GM23248 (cell line): Measurements from ENCODE around the gene DHX30. TPM values are rescaled to one million over a fixed set of nuclear protein-coding genes. Genes with fewer than 3 reads are reported as not detected.
"Not testable (repeated sequence)": the region's sequence is repeated elsewhere in the genome, so short reads cannot be mapped to it uniquely, and the experiment has no call there.

Source experiments
- DNase-seq: peaks from one replicate; pipeline ENCODE4 v3.0.0-alpha.2; 2015
- H2AFZ ChIP-seq: fragments of 200-600 bp; sonication (generic); 2 replicates; pipeline ENCODE4 v1.6.1; 2016; ENCODE audit warnings: antibody characterized with exemption
- H3F3A ChIP-seq: fragments of 200-600 bp; sonication (generic); 2 replicates; pipeline ENCODE4 v1.6.1; 2016; ENCODE audit warnings: mild to moderate bottlenecking, antibody characterized with exemption, mixed run types; ENCODE audit not compliant: insufficient read depth
- H3K27ac ChIP-seq: fragments of 200-600 bp; sonication (generic); 2 replicates; pipeline ENCODE4 v1.5.1; 2016; ENCODE audit warnings: mild to moderate bottlenecking
- H3K27me3 ChIP-seq: fragments of 200-600 bp; sonication (generic); replicated peaks from 2 replicates; pipeline ENCODE4 v1.6.1; 2016; ENCODE audit warnings: mild to moderate bottlenecking; ENCODE audit not compliant: insufficient read depth
- H3K36me3 ChIP-seq: fragments of 200-600 bp; sonication (generic); 2 replicates; pipeline ENCODE4 v1.6.1; 2016; ENCODE audit warnings: low read depth, mild to moderate bottlenecking
- H3K4me1 ChIP-seq: fragments of 200-600 bp; sonication (generic); 2 replicates; pipeline ENCODE4 v1.6.1; 2016; ENCODE audit warnings: mild to moderate bottlenecking; ENCODE audit not compliant: insufficient read depth
- H3K4me2 ChIP-seq: fragments of 200-600 bp; sonication (generic); one replicate; pipeline ENCODE4 v1.6.1; 2016; ENCODE audit warnings: mild to moderate bottlenecking; ENCODE audit not compliant: unreplicated experiment
- H3K4me3 ChIP-seq: fragments of 200-600 bp; sonication (generic); 2 replicates; pipeline ENCODE4 v1.5.1; 2016; ENCODE audit warnings: mild to moderate bottlenecking
- H3K79me2 ChIP-seq: fragments of 200-600 bp; sonication (generic); 2 replicates; pipeline ENCODE4 v1.6.1; 2016; ENCODE audit warnings: mild to moderate bottlenecking; ENCODE audit not compliant: insufficient read depth
- H3K9ac ChIP-seq: fragments of 200-600 bp; sonication (generic); 2 replicates; pipeline ENCODE4 v1.6.1; 2016; ENCODE audit warnings: mild to moderate bottlenecking
- H3K9me2 ChIP-seq: fragments of 200-600 bp; sonication (generic); 2 replicates; pipeline ENCODE4 v1.6.1; 2016; ENCODE audit warnings: mixed run types, mild to moderate bottlenecking, moderate library complexity; ENCODE audit not compliant: insufficient read depth
- H3K9me3 ChIP-seq: fragments of 200-600 bp; sonication (generic); one replicate; pipeline ENCODE4 v1.6.1; 2017; ENCODE audit warnings: low read depth
- H4K20me1 ChIP-seq: fragments of 200-600 bp; sonication (generic); 2 replicates; pipeline ENCODE4 v1.6.0; 2016; ENCODE audit not compliant: insufficient read depth
- EZH2 ChIP-seq: fragments of 200-600 bp; sonication (generic); IDR thresholded peaks from 2 replicates; pipeline ENCODE4 v1.6.1; 2018; ENCODE audit warnings: antibody characterized with exemption, mild to moderate bottlenecking; ENCODE audit not compliant: insufficient read depth, poor library complexity, severe bottlenecking
- EZH2phosphoT487 ChIP-seq: fragments of 200-600 bp; sonication (generic); IDR thresholded peaks from 2 replicates; pipeline ENCODE4 v1.6.1; 2018; ENCODE audit warnings: antibody characterized with exemption, moderate library complexity, mild to moderate bottlenecking, low read depth; ENCODE audit not compliant: insufficient read depth
- WGBS, 2 experiments: methylation state at CpG; one replicate each; pipeline ENCODE4 v1.1.6; 2015 to 2017; ENCODE audit warnings: low lambda C conversion rate in 2 of 2, low coverage in 1 of 2; ENCODE audit errors: missing lambda C conversion rate in 2 of 2; 5-methylcytosine and 5-hydroxymethylcytosine counted together
- in situ Hi-C: fragments of 300-500 bp; cut with MboI; formaldehyde crosslinking; loops from 2 replicates; pipeline ENCODE4 v1.15.0; 2020
- polyA plus RNA-seq: library from polyadenylated mRNA; unstranded; fragments of >200 nt; fragmentation: Nextera tagmentation; extraction: Ambion mirVana; gene quantifications from 2 replicates; pipeline ENCODE4 v1.2.1, GENCODE V29; 2016
- total RNA-seq: library from RNA; depleted of rRNA; stranded (reverse); fragments of >200 nt; shearing (Covaris generic); gene quantifications from 2 replicates; pipeline ENCODE4 v1.2.3, GENCODE V29; 2014; rRNA removed

Gene DHX30, protein sequence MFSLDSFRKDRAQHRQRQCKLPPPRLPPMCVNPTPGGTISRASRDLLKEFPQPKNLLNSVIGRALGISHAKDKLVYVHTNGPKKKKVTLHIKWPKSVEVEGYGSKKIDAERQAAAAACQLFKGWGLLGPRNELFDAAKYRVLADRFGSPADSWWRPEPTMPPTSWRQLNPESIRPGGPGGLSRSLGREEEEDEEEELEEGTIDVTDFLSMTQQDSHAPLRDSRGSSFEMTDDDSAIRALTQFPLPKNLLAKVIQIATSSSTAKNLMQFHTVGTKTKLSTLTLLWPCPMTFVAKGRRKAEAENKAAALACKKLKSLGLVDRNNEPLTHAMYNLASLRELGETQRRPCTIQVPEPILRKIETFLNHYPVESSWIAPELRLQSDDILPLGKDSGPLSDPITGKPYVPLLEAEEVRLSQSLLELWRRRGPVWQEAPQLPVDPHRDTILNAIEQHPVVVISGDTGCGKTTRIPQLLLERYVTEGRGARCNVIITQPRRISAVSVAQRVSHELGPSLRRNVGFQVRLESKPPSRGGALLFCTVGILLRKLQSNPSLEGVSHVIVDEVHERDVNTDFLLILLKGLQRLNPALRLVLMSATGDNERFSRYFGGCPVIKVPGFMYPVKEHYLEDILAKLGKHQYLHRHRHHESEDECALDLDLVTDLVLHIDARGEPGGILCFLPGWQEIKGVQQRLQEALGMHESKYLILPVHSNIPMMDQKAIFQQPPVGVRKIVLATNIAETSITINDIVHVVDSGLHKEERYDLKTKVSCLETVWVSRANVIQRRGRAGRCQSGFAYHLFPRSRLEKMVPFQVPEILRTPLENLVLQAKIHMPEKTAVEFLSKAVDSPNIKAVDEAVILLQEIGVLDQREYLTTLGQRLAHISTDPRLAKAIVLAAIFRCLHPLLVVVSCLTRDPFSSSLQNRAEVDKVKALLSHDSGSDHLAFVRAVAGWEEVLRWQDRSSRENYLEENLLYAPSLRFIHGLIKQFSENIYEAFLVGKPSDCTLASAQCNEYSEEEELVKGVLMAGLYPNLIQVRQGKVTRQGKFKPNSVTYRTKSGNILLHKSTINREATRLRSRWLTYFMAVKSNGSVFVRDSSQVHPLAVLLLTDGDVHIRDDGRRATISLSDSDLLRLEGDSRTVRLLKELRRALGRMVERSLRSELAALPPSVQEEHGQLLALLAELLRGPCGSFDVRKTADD
- total RNA-seq (65.8 and 70.3 TPM in 2 replicates), polyA plus RNA-seq (42.9 and 44.1 TPM in 2 replicates)

DNA sequence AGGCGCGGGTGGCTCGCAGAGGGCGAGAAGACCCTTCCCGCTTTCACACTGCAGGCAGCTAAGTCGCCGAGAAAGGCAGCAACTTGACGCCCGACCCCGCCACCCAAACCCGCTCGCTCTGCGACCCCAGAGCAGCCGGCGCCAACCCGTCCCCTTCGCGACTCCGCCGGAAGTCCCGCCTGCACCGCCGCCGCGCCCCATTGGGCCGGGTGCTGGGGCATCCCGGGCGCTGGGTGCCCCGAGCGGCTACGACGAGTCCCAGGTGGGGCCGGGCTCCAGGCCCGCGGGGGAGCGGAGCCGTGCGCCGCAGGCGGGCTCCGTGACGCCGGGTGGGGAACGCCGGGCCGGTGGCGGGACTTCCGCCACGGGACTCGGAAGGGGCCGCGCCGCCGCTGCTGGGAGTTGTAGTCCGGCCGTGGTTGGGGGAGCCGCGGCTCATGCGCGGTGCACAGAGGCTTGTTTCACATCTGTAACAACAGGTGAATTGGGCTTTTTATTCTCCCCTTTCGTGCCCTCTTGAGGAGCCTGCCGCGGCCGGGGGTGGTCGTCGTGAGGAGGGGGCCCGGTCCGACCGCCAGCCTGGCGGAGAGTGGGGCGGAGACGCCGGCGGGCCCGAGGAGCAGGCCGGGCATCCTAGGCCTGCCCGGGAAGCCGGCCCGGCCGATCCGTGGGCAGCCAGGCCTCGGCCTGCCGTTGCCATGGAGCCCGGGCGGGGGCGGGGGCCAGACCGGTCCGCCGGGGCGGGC, at the start of gene DHX30:
Gene DHX30, plus strand, starts transcription at position 405 of the 746 bp plus-strand sequence. CDS start 7,546 bp downstream, outside the sequence.
- H3F3A ChIP-seq, result peaks cover 16% of the 10 kb centered on the region; the same call in 1 of the 2 replicates
- H3K36me3 ChIP-seq, result peaks cover 3% of the 10 kb centered on the region; the same call in 1 of the 2 replicates
- peak within 1 kb of the TSS; percentile 99 for H3K4me2 ChIP-seq
- in situ Hi-C loops, result no loop called here
- no peaks in the 10 kb centered on the region for H4K20me1 ChIP-seq
- H3K4me1 ChIP-seq, result peaks cover 20% of the 10 kb centered on the region
- H3K9me2 ChIP-seq, result no peaks in the 10 kb centered on the region
- peak within 1 kb of the TSS; percentile 78 for H3K27ac ChIP-seq
- peaks cover 25% of the 10 kb centered on the region for H3K79me2 ChIP-seq
- peak within 1 kb of the TSS; percentile 87 for H3K4me3 ChIP-seq
- WGBS, 2 experiments, result 2% methylated on average over 46 to 86 of the region's 90 CpGs
- H3K9ac ChIP-seq, result peak within 1 kb of the TSS; percentile 88
- no peaks in the 10 kb centered on the region for H3K27me3 ChIP-seq
- no peak for TF ChIP-seq EZH2
- no peak for TF ChIP-seq EZH2phosphoT487
- DNase-seq, result peak; percentile 95
- H2AFZ ChIP-seq, result peak within 1 kb of the TSS; percentile 90
- H3K9me3 ChIP-seq, result no peaks in the 10 kb centered on the region

DNA sequence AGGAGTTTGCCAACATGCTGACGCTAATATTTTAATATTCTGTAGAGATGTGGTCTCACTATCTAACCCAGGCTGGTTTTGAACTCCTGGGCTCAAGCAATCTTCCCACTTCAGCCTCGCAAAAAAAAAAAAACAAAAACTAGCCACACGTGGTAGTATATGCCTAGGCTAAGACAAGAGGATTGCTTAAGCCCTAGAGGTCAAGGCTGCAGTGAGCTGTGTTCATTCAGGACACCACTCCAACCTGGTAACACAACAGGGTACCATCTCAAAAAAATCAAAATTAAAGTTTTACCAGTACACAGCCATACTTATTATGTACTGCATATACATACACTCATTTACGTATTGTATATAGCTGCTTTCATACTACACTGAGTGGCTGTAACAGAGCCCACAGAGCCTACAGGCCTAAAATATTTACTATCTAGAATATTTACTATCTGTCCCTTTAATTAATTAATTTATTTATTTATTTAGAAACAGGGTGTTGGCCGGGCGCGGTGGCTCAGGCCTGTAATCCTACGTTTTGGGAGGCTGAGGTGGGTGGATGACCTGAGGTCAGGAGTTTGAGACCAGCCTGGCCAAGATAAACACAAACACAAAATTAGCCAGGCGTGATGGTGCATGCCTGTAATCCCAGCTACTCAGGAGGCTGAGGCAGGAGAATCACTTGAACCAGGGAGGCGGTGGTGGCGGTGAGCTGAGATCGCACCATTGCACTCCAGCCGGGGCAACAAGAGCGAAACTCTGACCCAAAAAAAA, 44.5 kb upstream of the DHX30 start:
- WGBS, 2 experiments, result 87 to 91% methylated on average over 11 to 14 of the region's 14 CpGs
- H3K4me1 ChIP-seq, result 0 out of 2 replicates have a peak, but pooled peaks cover 5% of the 10 kb centered on the region
- H3F3A ChIP-seq, result 0 out of 2 replicates have a peak, but pooled peaks cover 7% of the 10 kb centered on the region
- no peak for DNase-seq
- H3K4me2 ChIP-seq, result no peak overlapping the region
- no peaks in the 10 kb centered on the region for H3K27me3 ChIP-seq
- H4K20me1 ChIP-seq, result peaks cover 6% of the 10 kb centered on the region; the same call in 1 of the 2 replicates
- H3K9me2 ChIP-seq, result no peaks in the 10 kb centered on the region
- H3K4me3 ChIP-seq, result no peak overlapping the region
- peaks cover 100% of the 10 kb centered on the region for H3K79me2 ChIP-seq
- in situ Hi-C loops, result no loop called here
- TF ChIP-seq EZH2phosphoT487, result no peak
- no peak for TF ChIP-seq EZH2
- no peak overlapping the region for H3K27ac ChIP-seq
- no peak overlapping the region for H2AFZ ChIP-seq
- H3K9me3 ChIP-seq, result no peaks in the 10 kb centered on the region
- no peaks in the 10 kb centered on the region for H3K36me3 ChIP-seq
- H3K9ac ChIP-seq, result no peak overlapping the region

DNA sequence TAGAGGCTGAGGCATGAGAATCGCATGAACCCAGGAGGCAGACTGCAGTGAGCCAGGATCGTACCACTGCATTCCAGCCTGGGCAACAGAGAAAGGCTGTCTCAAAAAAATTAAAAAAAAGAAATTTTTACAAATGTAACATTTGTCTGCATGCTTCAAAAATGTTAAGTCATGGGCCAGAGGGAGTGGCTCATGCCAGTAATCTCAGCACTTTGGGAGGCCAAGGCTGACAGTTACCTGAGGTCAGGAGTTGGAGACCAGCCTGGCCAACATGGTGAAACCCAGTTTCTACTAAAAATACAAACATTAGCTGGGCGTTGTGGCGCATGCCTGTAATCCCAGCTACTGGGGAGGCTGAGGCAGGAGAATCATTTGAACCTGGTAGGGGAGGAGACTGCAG, 42.7 kb upstream of the DHX30 start:
- H3F3A ChIP-seq, H3K4me3 ChIP-seq, H3K27me3 ChIP-seq, H3K9ac ChIP-seq, H4K20me1 ChIP-seq, H3K9me3 ChIP-seq, H3K36me3 ChIP-seq, H3K4me2 ChIP-seq, in situ Hi-C loops, H3K9me2 ChIP-seq, H2AFZ ChIP-seq, H3K4me1 ChIP-seq, DNase-seq, H3K27ac ChIP-seq: not testable (repeated sequence)
- WGBS, 2 experiments, result 99 to 100% methylated on average over 4 of the region's 4 CpGs
- peaks cover 100% of the 10 kb centered on the region for H3K79me2 ChIP-seq
